ENCODE measurements around the gene SHC3.

DNA sequence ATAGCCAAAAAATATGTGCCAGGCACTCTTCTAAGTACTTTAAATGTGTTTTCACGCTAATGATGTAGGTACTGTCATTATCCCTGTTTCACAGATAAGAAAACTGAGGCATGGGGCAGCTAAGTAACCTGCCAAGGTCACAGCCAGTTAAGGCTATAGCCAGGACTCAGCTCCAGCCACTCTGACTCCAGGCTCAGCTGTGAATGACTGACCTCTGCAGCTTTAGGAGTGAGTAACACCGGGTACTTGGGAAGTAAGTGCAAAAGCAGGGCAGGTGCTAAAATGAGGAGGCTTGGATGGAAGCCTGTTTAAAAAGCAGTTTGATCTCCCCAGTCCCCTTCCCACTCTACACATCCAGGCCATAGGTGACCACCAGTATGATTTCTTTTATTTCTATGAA is 10.6 kb upstream of the SHC3 start:
- TF ChIP-seq POLR2A (IDR thresholded peaks at IDR 0.05; ENCODE audit: low read length) (no peak), GATA1 (IDR thresholded peaks at IDR 0.05; ENCODE audit: low read depth, low read length) (no peak)

All from erythroblast (primary cell).